OCI-LY3 (cell line): ENCODE measurements around the gene CHN2.

ENCODE experiments used
- H2AFZ ChIP-seq: fragments of 200-600, 300-600 bp; shearing (Covaris generic); 2 replicates; pipeline ENCODE4 v1.6.0; 2014; ENCODE audit warnings: antibody characterized with exemption, low read depth, low read length
- H3K27ac ChIP-seq: fragments of 200-600, 300-600 bp; sonication (generic); 2 replicates; pipeline ENCODE4 v1.5.1; 2014; ENCODE audit warnings: mild to moderate bottlenecking, low read length, moderate library complexity, mixed read lengths
- H3K27me3 ChIP-seq: fragments of 200-600, 300-600 bp; sonication (generic); 2 replicates; pipeline ENCODE4 v1.6.1; 2014; ENCODE audit warnings: low read depth, low read length, mixed read lengths
- H3K36me3 ChIP-seq: fragments of 200-600, 300-600 bp; sonication (generic); replicated peaks from 2 replicates; pipeline ENCODE3; 2014; ENCODE audit warnings: low read depth, low read length, mixed read lengths
- H3K4me1 ChIP-seq: fragments of 300-600, 200-600 bp; sonication (generic); 2 replicates; pipeline ENCODE4 v1.6.1; 2014; ENCODE audit warnings: low read length, mixed read lengths
- H3K4me2 ChIP-seq: fragments of 200-600, 300-600 bp; sonication (generic); 2 replicates; pipeline ENCODE4 v1.6.1; 2014; ENCODE audit warnings: low read length, mixed read lengths
- H3K4me3 ChIP-seq: fragments of 300-600, 200-600 bp; sonication (generic); 2 replicates; pipeline ENCODE4 v1.5.1; 2014; ENCODE audit warnings: antibody characterized with exemption, mild to moderate bottlenecking, low read length, moderate library complexity
- H3K79me2 ChIP-seq: fragments of 300-600, 200-600 bp; shearing (Covaris generic); 2 replicates; pipeline ENCODE4 v1.6.1; 2014; ENCODE audit warnings: mild to moderate bottlenecking, low read length, mixed read lengths
- H3K9ac ChIP-seq: fragments of 300-600, 200-600 bp; shearing (Covaris generic); 2 replicates; pipeline ENCODE4 v1.6.0; 2014; ENCODE audit warnings: mild to moderate bottlenecking, low read length, moderate library complexity
- H3K9me3 ChIP-seq: fragments of 200-600, 300-600 bp; shearing (Covaris generic); 2 replicates; pipeline ENCODE4 v1.6.1; 2014; ENCODE audit warnings: low read length, mixed read lengths; ENCODE audit not compliant: insufficient read depth
- H4K20me1 ChIP-seq: fragments of 200-600, 300-600 bp; sonication (generic); 2 replicates; pipeline ENCODE4 v1.6.1; 2016; ENCODE audit warnings: low read length, mixed read lengths; ENCODE audit not compliant: insufficient read depth
- EZH2phosphoT487 ChIP-seq: fragments of 200-600 bp; shearing (Covaris generic); IDR thresholded peaks from 2 replicates; pipeline ENCODE4 v1.6.1; 2018; ENCODE audit warnings: antibody characterized with exemption, mixed run types, low read depth
- TF ChIP-seq, protein P1 (sequence below): fragments of 200-600, 300-600 bp; sonication (generic); IDR thresholded peaks from 2 replicates; pipeline ENCODE4 v1.5.1; 2014; ENCODE audit warnings: antibody characterized with exemption, low read length, low read depth

CHN2 gene

DNA sequence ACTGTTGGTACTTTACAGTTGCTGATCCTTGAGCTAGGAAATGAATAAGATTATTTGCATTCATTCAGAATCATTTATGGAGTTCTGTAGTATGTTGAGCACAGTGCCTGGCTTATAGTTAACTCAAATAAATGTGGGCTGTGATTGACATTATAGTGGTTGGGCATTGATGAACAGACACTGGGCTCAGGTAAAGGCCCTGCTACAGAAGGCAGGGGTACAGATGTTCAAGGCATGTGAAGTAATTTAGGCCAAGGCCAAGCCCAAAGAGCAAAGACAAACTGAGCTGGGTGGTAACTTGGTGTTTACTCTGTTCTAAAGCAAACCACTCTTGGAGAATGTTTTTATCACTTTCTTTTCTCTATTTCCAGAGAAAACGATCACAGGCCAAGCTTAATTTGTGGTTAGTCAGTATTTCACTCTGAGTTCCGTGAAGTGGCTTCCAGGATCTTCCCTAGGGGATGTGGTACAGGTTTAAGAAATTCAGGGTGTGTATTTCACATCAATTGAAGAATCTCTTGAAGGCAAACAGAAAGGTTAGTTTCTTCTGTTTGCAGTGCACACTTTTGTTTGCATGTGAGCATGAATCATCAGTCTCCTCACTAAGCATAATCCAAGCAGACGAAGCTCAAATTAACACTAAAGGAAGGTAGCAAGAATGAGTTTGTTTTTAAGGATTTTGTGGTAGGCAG, 255.1 kb downstream of the CHN2 start:
- Histone ChIP-seq H3K4me2 (no peak overlapping the region), H3K9ac (no peak overlapping the region), H3K27me3 (peaks cover 5% of the 10 kb centered on the region; the same call in 1 of the 2 replicates), H3K27ac (no peak overlapping the region), H4K20me1 (no peaks in the 10 kb centered on the region), H3K36me3 (no peaks in the 10 kb centered on the region), H3K4me3 (no peak overlapping the region), H3K4me1 (no peaks in the 10 kb centered on the region), H3K79me2 (no peaks in the 10 kb centered on the region), H2AFZ (no peak overlapping the region), H3K9me3 (no peaks in the 10 kb centered on the region)
- TF ChIP-seq EZH2phosphoT487: no peak
- TF ChIP-seq, protein P1, sequence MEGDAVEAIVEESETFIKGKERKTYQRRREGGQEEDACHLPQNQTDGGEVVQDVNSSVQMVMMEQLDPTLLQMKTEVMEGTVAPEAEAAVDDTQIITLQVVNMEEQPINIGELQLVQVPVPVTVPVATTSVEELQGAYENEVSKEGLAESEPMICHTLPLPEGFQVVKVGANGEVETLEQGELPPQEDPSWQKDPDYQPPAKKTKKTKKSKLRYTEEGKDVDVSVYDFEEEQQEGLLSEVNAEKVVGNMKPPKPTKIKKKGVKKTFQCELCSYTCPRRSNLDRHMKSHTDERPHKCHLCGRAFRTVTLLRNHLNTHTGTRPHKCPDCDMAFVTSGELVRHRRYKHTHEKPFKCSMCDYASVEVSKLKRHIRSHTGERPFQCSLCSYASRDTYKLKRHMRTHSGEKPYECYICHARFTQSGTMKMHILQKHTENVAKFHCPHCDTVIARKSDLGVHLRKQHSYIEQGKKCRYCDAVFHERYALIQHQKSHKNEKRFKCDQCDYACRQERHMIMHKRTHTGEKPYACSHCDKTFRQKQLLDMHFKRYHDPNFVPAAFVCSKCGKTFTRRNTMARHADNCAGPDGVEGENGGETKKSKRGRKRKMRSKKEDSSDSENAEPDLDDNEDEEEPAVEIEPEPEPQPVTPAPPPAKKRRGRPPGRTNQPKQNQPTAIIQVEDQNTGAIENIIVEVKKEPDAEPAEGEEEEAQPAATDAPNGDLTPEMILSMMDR: no peak

DNA sequence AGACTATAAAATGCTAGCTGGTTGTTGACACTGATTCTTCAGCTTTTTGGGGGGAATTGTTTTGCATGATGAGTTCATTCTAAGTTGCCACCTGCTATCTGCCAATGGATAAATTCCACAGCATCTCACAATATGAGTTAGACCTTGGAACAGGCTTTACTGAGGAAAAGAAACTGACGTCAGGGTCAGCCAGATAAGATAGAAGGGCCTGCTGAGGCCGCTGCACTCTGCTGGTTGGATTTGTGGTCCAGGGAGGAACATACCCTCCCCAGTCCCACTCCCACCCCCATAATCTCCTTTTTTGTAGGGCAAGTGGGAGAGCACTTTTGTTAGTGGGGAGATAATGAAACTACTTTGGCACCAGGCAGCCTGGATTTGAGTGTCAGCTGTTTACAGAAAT, 258.4 kb downstream of the CHN2 start:
- H3K4me2 ChIP-seq: no peak overlapping the region
- H3K4me3 ChIP-seq: no peak overlapping the region
- no peak overlapping the region for H2AFZ ChIP-seq
- no peaks in the 10 kb centered on the region for H3K36me3 ChIP-seq
- no peak overlapping the region for H3K27ac ChIP-seq
- H3K4me1 ChIP-seq: no peaks in the 10 kb centered on the region
- H4K20me1 ChIP-seq: no peaks in the 10 kb centered on the region
- no peak overlapping the region for H3K9ac ChIP-seq
- no peak for TF ChIP-seq EZH2phosphoT487
- TF ChIP-seq, protein P1: no peak
- no peaks in the 10 kb centered on the region for H3K79me2 ChIP-seq
- H3K9me3 ChIP-seq: no peaks in the 10 kb centered on the region
- H3K27me3 ChIP-seq: no peaks in the 10 kb centered on the region

DNA sequence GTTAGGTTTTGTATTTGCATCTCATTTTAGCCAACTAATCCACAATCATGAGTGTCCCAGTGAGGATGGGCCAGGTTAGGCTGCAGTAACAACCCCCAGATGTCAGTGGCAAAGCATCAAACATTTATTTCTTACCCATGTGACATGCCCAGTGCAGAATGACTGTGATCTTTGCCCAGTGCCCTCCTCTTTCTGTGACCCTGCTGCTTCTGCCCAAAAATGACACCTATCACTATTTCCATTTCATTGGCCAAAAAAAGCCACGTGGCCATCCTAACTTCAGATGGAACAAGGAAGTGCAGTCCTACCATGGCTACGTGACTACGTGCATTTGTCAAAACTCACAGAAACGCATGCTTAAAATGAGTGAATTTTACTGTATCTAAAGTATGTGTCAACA, 259.9 kb downstream of the CHN2 start:
- H3K4me3 ChIP-seq: no peak overlapping the region
- no peaks in the 10 kb centered on the region for H3K9me3 ChIP-seq
- H3K4me1 ChIP-seq: no peaks in the 10 kb centered on the region
- no peaks in the 10 kb centered on the region for H3K27me3 ChIP-seq
- no peaks in the 10 kb centered on the region for H3K79me2 ChIP-seq
- no peak overlapping the region for H3K27ac ChIP-seq
- no peak for TF ChIP-seq EZH2phosphoT487
- TF ChIP-seq, protein P1: no peak
- H3K4me2 ChIP-seq: no peak overlapping the region
- H3K9ac ChIP-seq: no peak overlapping the region
- no peak overlapping the region for H2AFZ ChIP-seq
- H3K36me3 ChIP-seq: no peaks in the 10 kb centered on the region
- no peaks in the 10 kb centered on the region for H4K20me1 ChIP-seq

DNA sequence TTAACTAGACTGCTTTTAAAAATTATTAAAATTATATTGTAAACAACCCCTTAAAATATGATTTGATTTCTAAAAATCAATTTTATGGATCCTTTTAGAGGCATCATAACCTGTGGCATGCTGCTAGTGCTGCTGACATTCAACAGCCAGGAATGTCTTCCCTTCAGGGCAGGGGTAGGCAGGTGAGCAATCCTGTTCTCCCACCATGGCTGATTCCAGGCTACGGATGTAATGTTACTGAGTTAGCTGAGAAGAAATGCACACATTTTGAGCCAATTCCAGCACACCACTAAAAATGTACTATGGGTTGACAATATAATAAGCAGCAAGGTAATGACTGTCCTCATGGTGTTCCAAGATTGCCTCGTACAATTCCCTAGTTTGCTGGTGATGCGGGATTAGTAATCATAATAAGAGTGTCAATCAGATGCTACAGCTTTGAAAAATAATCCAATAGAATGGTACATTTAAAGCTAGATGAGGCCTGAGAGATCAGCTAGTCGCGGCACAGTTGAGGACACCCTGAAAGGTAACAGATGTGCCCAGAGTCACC, 260.4 kb downstream of the CHN2 start:
- H3K4me1 ChIP-seq: no peaks in the 10 kb centered on the region
- no peaks in the 10 kb centered on the region for H3K79me2 ChIP-seq
- no peak overlapping the region for H3K4me2 ChIP-seq
- H3K27ac ChIP-seq: no peak overlapping the region
- no peak overlapping the region for H3K9ac ChIP-seq
- H3K27me3 ChIP-seq: no peaks in the 10 kb centered on the region
- no peaks in the 10 kb centered on the region for H4K20me1 ChIP-seq
- TF ChIP-seq, protein P1: no peak
- TF ChIP-seq EZH2phosphoT487: no peak
- no peaks in the 10 kb centered on the region for H3K36me3 ChIP-seq
- no peak overlapping the region for H2AFZ ChIP-seq
- H3K9me3 ChIP-seq: no peaks in the 10 kb centered on the region
- no peak overlapping the region for H3K4me3 ChIP-seq
